A204.1 (cell line): ENCODE results near the gene SLC37A1.

Experiments
- FAIRE-seq: peaks from 2 replicates; lab custom pipeline; 2012; peaks lifted over from hg19 to GRCh38; lab: Jason Lieb, UNC

The SLC37A1 gene

GRCh38 chr21:42479582-42479981 is 34.1 kb upstream of the SLC37A1 start:
- no peak for FAIRE-seq

- no peak for FAIRE-seq
Measured at GRCh38 chr21:42480736-42481135, 32.9 kb upstream of the SLC37A1 start.

GRCh38 chr21:42481169-42481568 is 32.5 kb upstream of the SLC37A1 start:
- FAIRE-seq: no peak

GRCh38 chr21:42484966-42485365 is 28.7 kb upstream of the SLC37A1 start:
- no peak for FAIRE-seq

GRCh38 chr21:42486072-42486471 is 27.6 kb upstream of the SLC37A1 start:
- no peak for FAIRE-seq

GRCh38 chr21:42486531-42486930 is 27.1 kb upstream of the SLC37A1 start:
- FAIRE-seq: no peak

- FAIRE-seq: no peak
Measured at GRCh38 chr21:42489006-42489563, 24.6 kb upstream of the SLC37A1 start.

- FAIRE-seq: no peak
Measured at GRCh38 chr21:42489991-42490390, 23.7 kb upstream of the SLC37A1 start.

GRCh38 chr21:42490720-42491119 is 22.9 kb upstream of the SLC37A1 start:
- FAIRE-seq: no peak

- no peak for FAIRE-seq
Measured at GRCh38 chr21:42491328-42491727, 22.3 kb upstream of the SLC37A1 start.

- FAIRE-seq: no peak
Measured at GRCh38 chr21:42492201-42492600, 21.5 kb upstream of the SLC37A1 start.

- no peak for FAIRE-seq
Measured at GRCh38 chr21:42493109-42494060, 20.3 kb upstream of the SLC37A1 start.

- FAIRE-seq: no peak
Measured at GRCh38 chr21:42495027-42495426, 18.6 kb upstream of the SLC37A1 start.

GRCh38 chr21:42495765-42496119 is 17.9 kb upstream of the SLC37A1 start:
- no peak for FAIRE-seq

GRCh38 chr21:42496120-42496838 is 17.4 kb upstream of the SLC37A1 start, which contains the start of gene RSPH1:
TSS of gene RSPH1 (minus strand) at chr21:42496224. CDS start at chr21:42496186, 38 bp downstream.
- peak; percentile 98 for FAIRE-seq

- no peak for FAIRE-seq
Measured at GRCh38 chr21:42496839-42497202, 16.8 kb upstream of the SLC37A1 start.

GRCh38 chr21:42498012-42498411 is 15.6 kb upstream of the SLC37A1 start:
- no peak for FAIRE-seq

GRCh38 chr21:42499444-42500112 is 14.1 kb upstream of the SLC37A1 start:
- no peak for FAIRE-seq

- no peak for FAIRE-seq
Measured at GRCh38 chr21:42500225-42500624, 13.4 kb upstream of the SLC37A1 start.

GRCh38 chr21:42500736-42501135 is 12.9 kb upstream of the SLC37A1 start:
- no peak for FAIRE-seq

- no peak for FAIRE-seq
Measured at GRCh38 chr21:42503711-42504110, 9.9 kb upstream of the SLC37A1 start.

GRCh38 chr21:42505090-42505726 is 8.4 kb upstream of the SLC37A1 start:
- no peak for FAIRE-seq
